ENCODE results near the gene ZBTB20.
"Not testable (repeated sequence)": the region's sequence is repeated elsewhere in the genome, so short reads cannot be mapped to it uniquely, and the experiment has no call there.

The ZBTB20 gene

GRCh38 chr3:114712728-114713492 lies 434.2 kb downstream of the ZBTB20 start:
- DNase-seq (ENCODE audit: low read depth), result no peak

DNA sequence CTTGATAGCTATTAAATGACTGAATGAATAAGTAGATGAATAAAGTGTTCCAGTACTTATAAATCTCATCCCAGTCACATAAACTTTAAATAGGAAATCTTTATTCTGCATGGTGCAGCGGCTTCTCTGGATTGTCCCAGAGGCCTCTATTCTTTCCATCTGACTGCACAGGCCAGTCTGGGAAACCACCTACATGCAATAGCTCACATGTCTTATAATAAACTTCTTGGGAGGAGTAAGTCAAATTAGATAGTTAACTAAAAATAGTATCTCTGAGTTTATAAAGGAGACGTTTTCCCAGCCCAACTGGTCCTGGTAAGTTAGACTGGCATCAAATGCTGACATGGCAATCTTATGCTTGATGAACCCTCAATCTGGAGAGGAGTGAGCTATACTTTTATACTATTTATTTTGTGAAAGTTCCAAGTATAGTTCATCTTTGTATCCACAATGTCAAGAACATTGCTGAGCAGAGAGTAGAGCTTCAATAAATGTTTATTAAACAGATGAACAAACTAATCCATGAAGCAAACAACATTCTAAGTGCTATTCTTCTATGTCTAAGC lies 435.7 kb downstream of the ZBTB20 start:
- DNase-seq (ENCODE audit: low read depth), result no peak

DNA sequence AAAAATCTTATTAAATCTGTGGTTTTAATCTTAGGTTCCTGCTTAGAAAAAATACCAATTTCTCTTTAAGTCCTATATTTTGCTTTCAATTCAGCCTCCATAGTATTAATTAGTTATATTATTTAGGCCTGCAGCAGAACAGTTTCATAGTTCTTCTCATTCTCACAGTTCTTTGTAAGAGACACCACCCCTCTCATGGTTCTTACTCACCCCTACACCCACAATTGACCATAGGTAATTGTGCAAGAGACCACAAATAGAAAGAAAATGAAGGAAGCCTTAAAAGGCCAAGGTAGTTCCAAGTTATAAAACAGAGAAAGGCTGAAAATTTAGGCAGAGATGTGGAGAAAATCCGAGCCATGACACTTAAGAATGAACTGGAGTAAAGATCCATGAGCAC lies 438.0 kb downstream of the ZBTB20 start:
- DNase-seq (ENCODE audit: low read depth), result no peak

GRCh38 chr3:114707252-114707860 lies 439.7 kb downstream of the ZBTB20 start:
- DNase-seq (ENCODE audit: low read depth), result no peak

DNA sequence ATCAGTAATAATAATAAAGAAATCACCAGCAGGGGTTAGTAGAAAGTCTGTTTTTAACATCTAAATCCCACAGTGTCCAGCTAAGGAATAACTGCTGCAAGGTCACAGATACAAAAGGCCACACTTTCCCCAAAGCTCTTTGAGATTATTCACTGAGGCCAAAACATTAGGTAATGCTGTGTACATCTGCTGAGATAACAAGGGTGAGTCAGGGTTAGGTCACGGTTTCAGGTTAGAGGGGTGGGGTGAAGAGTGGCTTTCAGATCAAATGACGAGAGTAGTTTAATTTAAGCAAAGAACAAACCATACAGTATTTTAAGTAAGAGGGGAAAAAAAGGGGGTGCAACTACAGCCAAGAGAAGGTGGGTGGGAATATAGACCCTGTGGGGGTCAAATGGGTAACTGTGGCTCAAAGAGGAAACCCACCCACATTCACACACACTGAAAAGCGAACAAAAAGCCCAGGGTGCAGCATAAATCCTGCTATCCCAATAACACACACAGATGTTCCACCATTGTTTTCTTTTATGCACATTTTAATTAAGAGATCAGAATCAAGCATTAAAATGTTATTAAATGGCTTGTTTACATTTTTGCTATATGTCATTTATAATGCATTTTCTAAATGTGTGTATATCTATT lies 440.4 kb downstream of the ZBTB20 start:
- no peak for DNase-seq (ENCODE audit: low read depth)

GRCh38 chr3:114700637-114701234 lies 446.4 kb downstream of the ZBTB20 start:
- DNase-seq (ENCODE audit: low read depth), result no peak

DNA sequence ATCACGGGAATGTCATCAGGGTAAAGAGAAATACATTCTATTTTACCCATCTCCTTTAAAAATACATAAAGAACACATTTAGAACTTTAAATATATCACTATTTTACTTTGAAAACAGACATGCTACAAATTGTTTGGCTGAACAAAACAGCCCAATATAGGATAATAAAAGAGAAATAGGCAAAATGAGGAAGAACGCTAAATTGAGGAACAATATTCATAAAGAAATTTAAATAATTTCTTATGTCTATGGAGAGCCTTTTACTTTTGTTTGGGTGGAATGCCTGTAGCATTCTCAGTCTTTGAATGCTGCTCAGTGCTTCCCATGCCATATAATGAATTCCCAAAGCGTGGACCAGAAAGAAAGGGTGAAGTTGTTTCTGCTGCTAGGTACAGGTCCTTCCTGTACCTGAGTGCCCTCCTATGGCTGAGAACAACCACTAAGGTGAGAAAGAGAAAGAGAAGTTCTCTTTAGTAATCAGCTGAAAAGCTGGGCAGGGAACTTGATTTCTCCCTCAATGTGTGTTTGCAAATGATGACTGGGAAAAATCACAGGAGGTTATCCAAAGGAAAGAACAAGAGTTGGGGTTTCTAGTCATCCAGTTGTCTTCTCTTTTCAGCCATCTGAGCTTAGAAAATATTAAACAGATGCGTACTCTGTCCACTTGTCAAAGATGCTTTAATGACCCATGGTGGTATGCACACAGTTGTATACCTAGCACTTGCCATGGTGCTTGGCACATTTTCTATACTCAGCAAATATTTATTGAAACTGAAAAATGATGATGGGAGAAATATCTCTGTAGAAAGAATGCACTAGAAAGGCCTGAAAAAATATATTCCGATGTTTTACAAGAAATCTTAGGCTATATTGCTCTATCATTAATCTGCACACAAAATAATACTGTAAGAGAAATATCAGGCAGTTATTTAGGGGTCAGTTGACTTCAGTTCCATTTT lies 448.7 kb downstream of the ZBTB20 start:
- DNase-seq (ENCODE audit: low read depth), result no peak

DNA sequence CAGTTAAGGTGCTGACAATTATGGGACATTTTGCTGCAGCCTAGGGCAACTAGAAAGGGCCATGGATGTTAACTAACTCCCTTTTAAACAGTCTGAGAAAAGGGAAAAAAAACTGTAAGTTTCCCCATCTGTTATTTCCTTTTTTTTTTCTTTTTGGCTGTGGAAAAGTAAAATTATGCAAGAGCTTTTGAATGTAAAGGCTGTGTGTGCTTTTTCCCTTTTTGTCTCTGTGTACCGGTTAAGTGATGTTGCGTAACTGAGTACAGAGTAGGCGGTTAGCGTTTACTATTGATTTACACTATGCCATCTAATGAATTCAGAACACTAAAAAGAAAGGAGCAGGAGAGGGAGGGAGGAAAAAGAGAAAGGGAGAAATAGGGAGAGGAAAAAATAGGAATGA lies 449.7 kb downstream of the ZBTB20 start:
- no peak for DNase-seq (ENCODE audit: low read depth)

DNA sequence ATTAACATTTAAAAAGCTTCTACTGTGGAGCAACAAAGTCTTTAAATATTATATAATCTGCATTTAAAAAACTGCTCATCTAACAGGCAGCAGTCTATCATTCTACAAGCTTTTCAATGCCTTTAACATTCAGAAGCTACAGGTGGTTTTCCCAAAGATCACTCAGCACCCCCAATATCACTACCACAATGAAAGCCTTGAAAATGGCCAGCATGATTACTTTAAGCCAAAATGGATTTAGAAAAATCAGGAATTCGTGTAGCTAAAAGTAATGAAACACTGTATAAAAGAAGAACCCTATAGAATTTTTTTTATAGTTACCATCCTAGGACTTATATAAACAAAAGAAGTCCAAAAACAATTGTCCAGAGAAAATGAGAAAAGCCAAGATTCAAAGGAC lies 452.8 kb downstream of the ZBTB20 start:
- no peak for DNase-seq (ENCODE audit: low read depth)

DNA sequence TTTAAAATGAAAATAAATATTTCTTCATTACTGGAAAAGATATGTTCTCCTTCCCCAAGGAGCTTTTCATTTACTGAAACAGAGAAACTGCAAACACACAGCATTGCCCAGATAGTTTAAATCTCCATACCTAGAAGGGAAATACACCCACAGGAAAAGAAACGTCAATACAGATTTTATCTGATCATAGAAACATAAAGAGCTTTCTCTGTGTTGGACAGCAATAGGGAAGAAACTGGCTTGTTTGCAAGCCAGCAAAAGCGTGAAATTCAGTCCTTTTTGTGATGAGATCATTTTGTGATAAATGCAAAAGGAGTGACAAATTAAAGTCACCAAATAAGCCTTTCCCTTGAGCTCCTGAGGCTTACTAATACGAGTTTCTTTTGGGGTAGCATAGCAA lies 455.2 kb downstream of the ZBTB20 start:
- DNase-seq (ENCODE audit: low read depth), result no peak

- no peak for DNase-seq (ENCODE audit: low read depth)
Observed at GRCh38 chr3:114690911-114691310, 456.2 kb downstream of the ZBTB20 start.

DNA sequence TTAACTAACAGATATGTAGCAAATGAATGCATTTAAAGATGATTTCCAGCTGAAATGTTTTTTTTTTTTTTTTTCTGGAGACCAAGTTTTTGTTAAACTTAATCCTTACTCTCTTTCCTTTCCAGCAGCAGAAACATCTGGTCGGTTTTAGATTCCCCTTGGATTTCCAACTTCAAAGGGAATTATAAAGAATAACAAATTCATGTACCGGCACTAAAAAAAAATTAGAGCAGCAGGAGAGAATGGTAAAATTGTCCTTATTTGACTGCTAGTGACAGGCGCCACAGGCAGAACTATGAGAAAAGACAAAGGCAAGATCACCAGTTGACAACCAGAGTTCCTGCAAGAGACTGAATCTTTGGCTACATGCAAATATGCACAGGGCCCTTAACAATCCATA lies 459.9 kb downstream of the ZBTB20 start:
- DNase-seq (ENCODE audit: low read depth), result no peak

DNA sequence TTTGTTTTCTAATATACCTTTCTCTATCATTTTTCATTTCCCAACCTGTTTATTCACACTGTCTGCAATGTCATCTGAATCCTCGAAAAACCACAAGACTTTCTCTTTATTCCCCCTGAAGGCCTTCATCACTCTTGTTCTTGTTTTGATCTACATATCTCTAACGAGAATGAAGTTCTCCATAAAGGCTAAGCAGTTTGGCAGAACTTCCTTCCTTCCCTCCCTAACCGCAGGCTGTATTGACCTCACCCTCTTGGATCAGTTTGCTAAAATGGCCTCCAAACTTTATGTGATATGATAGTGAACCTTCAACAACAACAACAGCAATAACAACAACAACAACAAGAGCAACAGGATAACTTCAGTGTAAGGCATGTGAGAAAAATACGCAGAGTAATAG lies 460.5 kb downstream of the ZBTB20 start:
- no peak for DNase-seq (ENCODE audit: low read depth)

DNA sequence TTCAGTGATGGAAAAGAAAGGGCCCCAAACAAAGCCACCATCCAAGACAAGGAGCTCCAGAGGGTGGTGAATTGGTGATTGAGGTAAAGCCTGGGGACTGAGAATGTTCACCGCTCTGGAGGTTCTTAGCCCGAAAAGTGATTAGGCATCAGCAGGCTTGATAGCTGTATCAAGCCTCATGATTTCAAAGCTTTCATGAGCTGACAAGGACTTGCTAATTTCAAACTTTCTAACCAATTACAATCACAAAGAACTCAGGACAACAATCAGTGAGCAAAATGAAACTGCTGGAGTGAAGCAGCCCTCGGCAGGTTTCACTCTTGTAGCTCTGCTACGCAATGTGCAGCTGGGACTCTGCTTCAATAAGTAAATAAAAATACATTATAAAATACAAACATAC lies 461.9 kb downstream of the ZBTB20 start:
- DNase-seq (ENCODE audit: low read depth), result no peak

- no peak for DNase-seq (ENCODE audit: low read depth)
Observed at GRCh38 chr3:114680299-114680698, 466.8 kb downstream of the ZBTB20 start.

DNA sequence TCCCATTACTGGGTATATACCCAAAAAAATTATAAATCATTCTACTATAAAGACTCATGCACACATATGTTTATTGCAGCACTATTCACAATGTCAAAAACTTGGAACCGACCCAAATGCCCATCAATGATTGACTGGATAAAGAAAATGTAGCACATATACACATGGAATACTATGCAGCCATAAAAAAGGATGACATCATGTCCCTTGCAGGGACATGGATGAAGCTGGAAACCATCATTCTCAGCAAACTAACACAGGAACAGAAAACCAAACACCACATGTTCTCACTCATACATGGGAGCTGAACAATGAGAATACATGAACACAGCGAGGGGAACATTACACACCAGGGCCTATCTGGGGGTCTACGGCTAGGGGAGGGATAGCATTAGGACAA lies 467.3 kb downstream of the ZBTB20 start:
- not testable (repeated sequence) for DNase-seq (ENCODE audit: low read depth)

- no peak for DNase-seq (ENCODE audit: low read depth)
Observed at GRCh38 chr3:114675104-114675503, 472.0 kb downstream of the ZBTB20 start.

DNA sequence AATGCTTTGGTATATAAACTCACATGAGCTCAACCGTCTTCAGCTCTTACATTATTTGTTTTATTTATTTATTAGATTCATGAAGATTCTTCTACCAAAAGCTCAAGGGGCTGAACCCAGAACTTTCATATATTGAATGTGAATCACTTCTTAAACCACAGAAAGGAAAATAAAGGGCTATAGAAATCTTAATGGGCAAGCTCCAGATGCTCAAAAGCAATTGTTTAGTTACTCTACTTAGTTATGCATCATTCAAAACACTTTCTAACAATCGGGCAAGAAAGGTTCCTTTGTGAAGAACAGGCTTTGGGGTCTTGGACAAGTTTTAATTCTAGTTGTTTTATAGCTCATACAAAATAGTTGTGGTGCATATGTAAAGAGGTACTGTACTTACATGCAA lies 473.1 kb downstream of the ZBTB20 start:
- no peak for DNase-seq (ENCODE audit: low read depth)

GRCh38 chr3:114673481-114673880 lies 473.6 kb downstream of the ZBTB20 start:
- no peak for DNase-seq (ENCODE audit: low read depth)

DNA sequence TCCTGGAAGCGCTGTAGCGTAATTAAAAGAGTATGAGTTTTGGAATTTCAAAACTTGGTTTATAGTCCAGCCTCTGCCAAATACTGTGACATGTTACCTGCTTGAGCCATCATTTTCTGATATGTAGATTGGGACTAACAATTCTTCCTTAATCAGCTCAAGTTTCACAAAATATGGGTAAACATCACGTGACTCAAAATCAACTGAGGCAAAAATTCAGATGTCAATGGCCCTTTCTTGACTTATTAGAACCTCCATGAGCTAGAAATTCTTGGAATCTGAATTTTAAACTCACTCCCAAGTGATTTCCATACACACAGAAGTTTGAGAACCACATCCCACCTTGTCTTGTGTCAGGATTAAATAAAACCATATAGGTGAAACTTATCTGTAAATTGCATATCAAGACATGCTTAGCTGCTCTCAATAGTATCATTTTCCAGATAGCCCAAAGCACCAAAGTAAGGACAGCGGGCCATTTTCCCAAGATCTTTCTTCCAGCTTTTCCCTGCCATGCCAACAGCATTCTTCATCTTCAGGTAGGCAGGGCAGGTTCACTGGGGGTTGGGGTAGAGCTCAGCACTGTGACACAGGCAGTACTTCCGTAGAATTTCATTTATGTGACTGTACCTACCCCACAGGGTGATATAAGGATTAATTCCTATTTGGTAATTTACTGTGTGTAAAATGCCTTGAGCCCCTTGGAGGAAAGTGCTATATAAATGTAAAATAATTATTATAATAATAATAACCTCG lies 474.2 kb downstream of the ZBTB20 start:
- no peak for DNase-seq (ENCODE audit: low read depth)

Data from T-helper 22 cell (primary cell).